NOMO-1 (cell line): ENCODE data around the gene LHX5.

ENCODE experiments used
- DNase-seq, 2 experiments: peaks; one replicate each; lab custom pipeline; 2025; ENCODE audit not compliant: unreplicated experiment in 2 of 2; lab: John Stamatoyannopoulos, UW

The LHX5 gene

GRCh38 chr12:113418213-113418879 is 53.3 kb downstream of the LHX5 start:
- DNase-seq: no peak

GRCh38 chr12:113416091-113416754 is 55.4 kb downstream of the LHX5 start:
- peak; percentile 59 to 73 for DNase-seq

- DNase-seq: no peak
These were observed 57.1 kb downstream of the LHX5 start for GRCh38 chr12:113414519-113415038.

GRCh38 chr12:113413488-113413939 is 58.2 kb downstream of the LHX5 start:
- no peak for DNase-seq
